HG03108 (cell line): ENCODE data around the gene TOP2A.
A peak's percentile ranks its signal among the peaks of the same experiment; 100 is the strongest.

Experiments
- ATAC-seq: cut with Tn5 transposase; IDR thresholded peaks from one replicate; pipeline ENCODE4 v1.9.1; 2021; ENCODE audit warnings: moderate library complexity; ENCODE audit not compliant: unreplicated experiment

The TOP2A gene, protein sequence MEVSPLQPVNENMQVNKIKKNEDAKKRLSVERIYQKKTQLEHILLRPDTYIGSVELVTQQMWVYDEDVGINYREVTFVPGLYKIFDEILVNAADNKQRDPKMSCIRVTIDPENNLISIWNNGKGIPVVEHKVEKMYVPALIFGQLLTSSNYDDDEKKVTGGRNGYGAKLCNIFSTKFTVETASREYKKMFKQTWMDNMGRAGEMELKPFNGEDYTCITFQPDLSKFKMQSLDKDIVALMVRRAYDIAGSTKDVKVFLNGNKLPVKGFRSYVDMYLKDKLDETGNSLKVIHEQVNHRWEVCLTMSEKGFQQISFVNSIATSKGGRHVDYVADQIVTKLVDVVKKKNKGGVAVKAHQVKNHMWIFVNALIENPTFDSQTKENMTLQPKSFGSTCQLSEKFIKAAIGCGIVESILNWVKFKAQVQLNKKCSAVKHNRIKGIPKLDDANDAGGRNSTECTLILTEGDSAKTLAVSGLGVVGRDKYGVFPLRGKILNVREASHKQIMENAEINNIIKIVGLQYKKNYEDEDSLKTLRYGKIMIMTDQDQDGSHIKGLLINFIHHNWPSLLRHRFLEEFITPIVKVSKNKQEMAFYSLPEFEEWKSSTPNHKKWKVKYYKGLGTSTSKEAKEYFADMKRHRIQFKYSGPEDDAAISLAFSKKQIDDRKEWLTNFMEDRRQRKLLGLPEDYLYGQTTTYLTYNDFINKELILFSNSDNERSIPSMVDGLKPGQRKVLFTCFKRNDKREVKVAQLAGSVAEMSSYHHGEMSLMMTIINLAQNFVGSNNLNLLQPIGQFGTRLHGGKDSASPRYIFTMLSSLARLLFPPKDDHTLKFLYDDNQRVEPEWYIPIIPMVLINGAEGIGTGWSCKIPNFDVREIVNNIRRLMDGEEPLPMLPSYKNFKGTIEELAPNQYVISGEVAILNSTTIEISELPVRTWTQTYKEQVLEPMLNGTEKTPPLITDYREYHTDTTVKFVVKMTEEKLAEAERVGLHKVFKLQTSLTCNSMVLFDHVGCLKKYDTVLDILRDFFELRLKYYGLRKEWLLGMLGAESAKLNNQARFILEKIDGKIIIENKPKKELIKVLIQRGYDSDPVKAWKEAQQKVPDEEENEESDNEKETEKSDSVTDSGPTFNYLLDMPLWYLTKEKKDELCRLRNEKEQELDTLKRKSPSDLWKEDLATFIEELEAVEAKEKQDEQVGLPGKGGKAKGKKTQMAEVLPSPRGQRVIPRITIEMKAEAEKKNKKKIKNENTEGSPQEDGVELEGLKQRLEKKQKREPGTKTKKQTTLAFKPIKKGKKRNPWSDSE (N-terminal part only)

DNA sequence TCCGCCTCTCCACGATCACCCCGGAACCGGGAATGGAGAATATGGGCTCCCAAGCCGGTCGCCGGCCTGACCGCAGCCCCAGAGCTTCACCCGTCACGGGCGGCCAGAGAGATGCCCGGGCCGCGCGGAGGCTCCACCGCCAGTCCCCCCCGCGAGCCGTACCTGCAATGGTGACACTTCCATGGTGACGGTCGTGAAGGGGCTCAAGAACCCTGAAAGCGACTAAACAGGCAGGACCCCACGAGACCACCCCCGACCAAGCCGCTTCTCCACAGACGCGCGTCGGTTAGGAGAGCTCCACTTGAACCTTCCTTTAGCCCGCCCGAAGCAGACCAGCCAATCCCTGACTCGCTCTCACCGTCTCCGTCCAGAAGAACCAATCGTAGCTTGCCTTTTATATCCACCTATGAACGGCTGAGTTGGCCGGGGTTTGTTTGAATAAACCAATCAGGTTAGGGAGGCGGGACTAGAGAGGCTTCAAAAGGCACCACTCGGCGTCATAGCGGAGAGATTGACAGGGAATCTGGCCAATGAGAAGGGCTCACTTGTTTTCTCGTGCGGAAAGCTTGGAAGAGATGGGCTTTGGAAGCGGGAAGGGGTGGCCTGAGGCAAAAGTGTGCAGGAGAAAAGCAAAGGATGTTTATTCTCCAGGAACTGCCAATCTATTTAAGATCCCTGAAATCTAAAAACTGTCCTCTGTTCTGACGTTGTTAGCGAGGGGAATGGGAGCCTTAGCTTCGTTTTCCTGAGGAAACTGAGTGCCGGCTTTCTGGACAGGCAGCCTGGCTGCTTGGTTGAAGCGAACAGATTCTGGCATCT, at the start of gene TOP2A:
Gene TOP2A (minus strand): TSS at position 288 of the 819 bp plus-strand sequence. CDS start 105 bp downstream, at position 183.
- ATAC-seq: peak; percentile 93

DNA sequence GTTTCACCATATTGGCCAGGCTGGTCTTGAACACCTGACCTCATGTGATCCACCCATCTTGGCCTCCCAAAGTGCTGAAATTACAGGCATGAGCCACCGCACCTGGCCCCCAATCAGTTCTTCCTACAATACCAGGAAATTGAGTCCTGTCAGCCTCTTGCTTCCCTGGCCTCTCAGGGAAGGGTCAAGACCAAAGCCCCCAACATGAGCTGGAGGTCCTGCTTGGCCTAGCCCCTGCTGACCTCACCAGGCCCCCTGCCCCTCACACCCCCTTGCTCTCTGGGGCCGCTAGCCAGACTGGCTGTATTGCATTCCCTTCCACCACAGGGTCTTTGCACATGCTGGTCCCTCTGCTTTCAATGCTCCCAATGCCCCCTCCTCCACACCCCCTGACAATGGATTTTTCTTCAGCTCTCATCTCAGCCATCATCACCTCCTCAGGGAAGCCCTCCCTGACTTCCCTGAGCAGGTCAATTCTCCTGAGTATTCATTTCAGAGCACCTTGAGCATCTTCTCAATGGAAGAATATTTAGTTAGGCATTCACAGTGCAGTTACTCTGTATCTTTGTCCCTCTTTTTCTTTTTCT, 49.7 kb upstream of the TOP2A start:
- no peak for ATAC-seq

DNA sequence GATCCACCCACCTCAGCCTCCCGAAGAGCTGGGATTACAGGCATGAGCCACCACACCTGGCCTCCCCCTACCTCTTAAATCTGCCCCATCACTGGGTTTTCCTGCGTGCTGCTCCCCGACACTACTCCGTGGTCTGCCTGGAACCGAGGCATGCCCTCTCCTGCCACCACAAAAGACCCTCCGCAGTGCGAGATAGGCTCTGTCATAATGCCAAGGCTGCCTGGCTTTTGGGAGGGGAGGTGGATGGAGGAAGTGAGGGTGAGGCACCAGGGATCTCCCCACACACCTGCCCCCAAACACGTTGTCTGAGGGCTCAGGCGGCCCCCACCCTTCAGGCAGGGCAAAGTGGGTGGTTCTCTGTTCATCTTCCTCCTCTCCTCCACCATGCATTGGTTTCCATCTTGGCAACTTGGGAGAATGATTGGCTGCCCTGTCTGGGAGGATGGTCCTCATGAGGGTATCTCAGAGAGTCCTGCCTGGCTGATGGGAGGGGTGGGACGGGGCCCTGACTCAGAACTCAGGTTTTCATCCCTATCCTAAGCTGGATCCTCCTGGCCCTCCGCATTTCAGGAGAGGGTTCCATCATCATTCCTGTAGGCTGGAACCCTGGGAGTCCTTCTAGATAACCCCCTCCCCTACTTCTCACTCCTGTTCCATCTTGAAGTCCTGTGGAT, 48.7 kb upstream of the TOP2A start:
- ATAC-seq: no peak

DNA sequence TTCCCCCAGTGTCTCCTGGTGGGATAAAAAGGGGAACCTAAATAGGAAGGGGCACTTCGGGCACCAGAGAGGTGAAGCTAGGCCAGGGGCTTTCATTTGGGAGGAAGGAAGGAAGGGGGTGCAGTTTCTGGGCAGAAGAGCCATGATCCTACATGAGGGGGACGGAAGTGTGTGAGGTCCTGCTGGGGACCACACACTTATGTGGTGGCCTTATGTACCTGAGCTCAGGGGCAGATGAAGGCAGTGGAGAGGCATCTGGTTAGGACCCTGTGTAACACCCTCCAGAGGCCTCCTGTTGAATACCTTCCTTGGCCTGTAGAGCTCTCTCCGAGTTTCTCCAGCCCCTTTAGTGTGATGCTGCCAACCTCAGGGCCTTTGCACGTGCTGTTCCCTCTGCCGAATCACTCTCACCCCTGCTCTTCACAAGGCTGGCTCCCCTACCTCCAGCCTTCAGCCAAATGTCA, 46.7 kb upstream of the TOP2A start:
- ATAC-seq: no peak

DNA sequence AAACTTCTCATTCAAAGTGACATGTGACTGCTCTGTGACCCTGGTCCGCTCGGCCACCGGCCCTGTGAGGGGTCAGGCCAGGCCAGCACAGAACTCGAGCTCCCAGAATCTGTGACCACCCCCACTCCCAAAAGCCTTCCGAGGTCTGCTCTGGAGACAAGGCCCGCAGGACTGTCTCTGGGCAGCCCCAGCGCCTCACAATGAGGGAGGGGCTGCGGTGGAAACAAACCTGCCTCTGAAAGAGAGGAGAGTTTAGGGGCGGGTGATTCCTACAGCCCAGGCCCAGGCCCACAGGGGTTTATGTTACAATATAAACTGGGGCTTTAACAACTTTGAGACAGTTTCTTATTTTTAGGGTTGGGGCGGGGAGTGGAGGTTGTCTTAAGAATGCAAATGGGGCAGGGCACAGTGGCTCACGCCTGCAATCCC, 45.4 kb upstream of the TOP2A start:
- no peak for ATAC-seq

DNA sequence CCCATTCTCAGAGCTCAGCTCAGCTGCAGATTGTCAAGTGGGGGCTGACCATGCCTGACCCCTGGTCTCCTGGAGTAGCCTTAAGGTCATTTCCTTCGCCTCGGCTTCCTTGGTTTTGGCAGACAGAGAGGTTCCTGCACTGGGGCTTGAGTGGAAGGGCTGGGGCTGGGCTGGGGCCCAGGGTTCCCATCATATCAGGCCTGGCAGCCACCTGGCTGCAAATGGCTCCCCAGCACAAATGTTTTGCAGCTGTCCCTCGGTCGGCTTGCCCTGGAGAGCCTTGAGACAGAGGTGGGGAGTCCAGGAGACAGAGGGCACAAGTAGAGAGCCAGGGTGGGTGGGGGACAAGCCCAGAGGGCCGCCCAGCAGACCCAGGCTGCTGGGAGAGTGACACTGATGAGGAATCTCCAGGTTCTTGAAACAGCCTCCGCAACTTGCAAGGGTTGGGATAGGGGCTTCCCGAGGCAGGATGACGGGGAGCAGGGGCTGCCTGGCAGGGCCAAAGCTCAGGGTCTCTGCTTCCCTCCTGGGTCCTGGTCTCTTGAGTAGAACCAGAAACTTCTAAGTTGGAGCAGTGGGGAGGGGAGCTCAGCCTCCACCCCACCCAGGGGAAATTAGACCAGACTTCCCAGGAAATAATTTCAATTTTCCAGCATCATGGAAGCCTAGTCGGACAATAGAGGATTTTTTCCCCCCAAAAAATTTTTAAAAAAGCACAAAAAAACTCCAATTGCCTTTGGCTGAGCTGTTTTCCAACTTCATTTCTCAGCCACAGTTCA, 44.8 kb upstream of the TOP2A start:
- no peak for ATAC-seq

DNA sequence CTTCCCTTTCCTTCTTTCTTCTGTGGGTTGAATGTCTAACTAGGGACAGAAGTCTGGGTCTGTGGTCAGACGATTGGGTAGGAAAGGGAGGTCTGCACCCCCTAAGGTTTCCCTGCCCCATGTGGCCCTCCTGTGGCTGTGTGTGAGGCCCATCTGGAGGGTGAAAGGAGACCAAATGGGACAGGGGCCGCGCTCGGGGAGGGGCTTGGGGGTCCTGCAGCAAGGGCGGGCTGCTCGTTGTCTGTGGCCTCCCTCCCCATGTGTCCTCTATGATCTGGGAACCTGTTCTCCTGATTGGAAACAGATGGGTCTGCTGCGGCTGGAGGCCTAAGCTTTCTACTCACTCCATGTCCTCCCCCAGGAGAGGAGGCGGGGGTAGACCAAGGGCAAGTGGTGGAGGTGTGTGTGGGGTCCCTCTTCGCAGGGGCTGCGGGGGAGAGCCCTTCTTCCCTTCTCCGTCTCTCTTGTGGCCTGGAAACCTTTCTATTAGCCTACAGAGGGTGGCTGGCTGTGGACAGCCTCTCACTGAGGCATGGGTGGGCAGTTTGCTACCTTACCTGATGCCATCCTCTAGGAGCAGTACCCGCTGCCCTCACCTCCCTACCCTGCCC, 44.1 kb upstream of the TOP2A start:
- no peak for ATAC-seq

DNA sequence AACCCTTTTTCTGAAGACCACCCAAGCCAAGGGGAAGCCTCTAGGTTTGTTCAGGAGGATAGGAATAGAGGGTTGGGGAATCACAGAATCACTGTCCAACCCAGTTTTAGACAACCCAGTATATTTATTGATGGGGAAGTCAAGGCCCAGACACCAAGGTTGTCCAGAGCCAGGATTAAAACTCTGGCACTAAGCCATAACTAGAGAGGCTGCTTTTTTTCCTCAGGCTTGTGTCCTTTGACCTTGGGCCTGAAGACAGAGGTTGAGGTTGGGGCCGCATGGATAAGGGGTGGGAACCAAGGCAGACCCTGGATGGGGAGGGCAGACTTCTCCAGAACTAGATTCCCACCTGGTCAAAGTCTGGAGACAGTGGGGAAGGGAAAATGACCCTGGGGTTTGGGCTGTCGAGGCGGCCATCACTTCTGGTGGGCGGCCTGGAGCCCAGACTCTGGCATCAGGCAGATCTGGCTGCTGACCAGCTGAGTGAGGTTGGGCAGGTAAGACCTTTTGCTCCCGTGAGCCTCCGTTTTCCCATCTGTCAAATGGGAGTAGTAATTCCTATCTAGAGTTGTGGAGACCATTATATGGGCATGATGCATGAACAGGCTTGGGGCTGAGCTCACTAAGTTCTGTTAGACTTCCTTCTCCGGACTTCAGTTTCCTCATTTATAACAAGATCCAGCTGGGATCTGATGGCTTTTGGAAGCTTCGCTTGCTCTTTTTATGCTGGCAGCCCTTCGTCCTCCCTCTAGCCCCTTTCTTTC, 43.5 kb upstream of the TOP2A start:
- ATAC-seq: no peak

DNA sequence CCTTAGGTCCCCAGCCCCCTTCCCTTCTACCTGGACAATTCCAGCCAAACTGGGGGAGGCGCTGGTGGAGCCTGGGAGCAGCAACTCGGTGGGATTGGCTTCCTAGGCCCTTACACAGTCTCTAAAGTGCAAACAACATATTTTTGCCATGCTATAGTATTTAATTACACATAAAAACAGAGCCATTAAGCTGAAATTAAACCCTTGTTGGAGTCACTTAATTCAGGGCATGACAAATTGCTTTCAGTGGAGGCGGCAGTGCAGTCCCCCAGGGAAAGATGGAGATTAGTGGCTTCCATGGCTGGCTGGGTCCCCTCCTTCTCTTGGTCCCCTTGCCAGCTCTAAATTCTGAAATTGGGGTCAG, 42.9 kb upstream of the TOP2A start:
- no peak for ATAC-seq

DNA sequence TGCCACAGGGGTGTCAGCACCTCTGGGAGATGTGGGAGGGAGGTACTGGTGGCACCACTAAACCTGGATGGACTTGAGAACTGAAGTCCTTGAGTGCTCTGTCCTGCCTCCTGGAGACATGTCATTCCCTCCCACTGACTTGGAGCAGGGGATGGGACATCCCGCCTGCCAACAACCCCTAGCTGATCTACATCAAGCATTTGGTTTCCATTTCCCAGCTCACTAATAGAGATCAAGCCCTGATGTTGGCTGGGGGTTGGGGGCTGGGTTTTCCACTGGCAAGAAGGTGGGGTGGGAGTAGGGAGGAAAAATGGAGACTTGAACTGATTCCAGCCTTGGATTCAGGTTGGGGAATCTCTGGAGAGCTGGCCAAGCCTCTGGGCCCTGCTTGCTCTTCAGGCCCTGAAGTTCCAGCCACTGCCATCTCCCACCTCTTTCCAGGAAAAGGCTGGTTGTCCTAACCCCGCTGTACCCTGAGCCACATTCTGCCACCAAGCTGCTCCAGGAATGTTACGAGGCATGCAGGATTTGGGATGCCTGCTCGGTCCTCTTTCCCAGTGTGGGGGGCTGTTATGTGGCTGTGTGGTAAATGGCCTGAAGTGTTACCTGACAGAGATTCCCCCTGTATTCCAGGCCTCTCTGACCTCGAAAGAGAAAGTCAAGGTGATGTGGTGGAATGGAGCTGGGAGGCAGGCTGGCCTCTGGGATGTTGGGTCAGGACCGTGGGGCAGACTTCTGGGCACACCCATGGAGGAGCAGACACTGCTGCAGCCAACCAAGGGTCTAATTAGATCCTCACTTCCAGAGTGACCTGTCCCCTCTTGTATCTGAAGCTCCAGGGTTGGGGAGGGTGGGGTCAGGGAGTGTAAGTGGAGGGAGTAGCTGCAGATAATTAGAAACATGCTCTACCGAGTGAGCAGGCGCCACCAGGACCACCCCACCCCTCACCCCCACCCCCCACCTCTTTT, 42.2 kb upstream of the TOP2A start:
- ATAC-seq: no peak

DNA sequence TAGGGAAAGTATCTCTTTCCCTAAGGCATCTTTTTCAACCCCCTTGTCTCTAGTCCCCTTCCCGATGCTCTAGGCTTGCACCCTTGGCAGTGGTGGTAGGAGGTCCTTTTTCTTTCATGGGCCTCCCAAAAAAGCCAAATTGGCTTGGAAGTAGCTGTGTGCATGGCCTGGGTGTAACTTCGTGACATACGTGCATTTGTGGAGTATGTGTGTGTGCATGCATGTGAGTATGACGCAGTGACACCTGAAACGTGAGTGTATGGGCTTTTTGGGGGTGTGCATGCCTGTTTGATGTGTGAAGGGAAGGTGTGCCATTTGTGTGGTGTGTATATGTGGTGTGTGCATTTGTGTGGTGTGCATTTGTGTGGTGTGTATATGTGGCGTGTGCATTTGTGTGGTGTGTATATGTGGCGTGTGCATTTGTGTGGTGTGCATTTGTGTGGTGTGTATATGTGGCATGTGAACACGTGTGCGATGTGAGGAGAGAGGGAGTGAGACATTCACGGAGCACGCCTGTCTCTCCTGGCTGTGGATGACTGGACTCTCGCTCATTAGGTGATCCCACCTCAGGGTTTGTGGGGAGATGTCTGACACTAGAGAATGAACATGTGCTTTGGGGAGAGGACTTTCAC, 41.3 kb upstream of the TOP2A start:
- ATAC-seq: no peak

DNA sequence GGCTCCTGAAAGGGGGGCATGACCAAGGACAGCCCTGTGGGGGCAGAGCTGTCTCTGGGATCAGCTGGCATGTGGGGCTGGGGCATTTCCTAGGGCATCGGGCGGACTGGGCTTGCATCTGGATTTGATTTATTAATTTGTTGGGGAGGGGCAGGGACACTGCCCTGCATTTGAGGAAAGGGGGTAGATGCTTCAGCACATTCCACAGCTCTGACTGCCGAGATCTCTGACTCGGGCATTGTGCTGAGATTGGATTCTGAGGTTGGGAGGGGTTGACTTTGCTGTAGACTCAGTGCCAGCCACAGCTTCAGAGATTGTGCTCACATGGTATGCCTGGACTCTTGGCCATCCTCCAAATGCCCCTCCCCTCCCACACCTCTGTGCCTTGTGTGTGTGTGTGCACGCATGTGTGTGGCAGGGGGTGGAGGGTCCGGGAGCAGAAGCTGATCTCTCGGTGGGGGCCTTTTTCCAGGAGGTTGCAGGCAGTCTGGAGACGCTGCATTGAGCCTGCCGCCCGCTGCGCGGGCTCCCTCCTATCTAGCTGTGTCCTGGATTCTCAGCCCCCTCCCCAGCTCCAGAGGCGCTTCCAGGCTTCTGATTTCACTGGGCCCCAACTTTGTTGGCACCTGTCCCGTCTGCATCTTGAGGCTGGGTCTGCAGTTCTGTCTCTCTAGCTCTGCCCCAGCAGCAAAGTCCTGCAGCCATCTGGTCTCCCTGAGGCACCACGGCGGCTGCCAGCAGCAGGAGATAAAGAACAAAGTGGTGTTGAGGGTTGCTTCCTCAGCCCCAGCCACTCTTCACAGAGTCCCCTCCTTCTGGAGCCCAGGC, 40.5 kb upstream of the TOP2A start:
- ATAC-seq: no peak

DNA sequence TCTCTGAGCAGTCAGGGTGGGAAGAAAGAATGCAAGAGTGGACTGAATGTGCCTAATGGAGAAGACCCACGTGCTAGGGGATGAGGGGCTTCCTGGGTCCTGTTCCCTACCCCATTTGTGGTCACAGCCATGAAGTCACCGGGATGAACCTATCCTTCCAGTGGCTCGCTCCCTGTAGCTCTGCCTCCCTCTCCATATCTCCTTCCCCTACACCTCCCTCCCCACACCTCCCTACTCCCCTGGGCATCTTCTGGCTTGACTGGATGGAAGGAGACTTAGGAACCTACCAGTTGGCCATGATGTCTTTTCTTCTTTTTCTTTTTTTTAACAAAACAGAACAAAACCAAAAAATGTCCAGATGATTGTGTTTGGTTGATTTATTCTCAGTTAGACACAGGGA, 39.7 kb upstream of the TOP2A start:
- no peak for ATAC-seq

DNA sequence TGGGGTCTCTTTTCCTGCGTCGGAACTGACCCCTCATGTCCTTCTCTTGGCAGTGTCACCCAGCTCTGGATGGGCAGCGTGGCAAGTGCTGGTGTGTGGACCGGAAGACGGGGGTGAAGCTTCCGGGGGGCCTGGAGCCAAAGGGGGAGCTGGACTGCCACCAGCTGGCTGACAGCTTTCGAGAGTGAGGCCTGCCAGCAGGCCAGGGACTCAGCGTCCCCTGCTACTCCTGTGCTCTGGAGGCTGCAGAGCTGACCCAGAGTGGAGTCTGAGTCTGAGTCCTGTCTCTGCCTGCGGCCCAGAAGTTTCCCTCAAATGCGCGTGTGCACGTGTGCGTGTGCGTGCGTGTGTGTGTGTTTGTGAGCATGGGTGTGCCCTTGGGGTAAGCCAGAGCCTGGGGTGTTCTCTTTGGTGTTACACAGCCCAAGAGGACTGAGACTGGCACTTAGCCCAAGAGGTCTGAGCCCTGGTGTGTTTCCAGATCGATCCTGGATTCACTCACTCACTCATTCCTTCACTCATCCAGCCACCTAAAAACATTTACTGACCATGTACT, 38.8 kb upstream of the TOP2A start:
- no peak for ATAC-seq

DNA sequence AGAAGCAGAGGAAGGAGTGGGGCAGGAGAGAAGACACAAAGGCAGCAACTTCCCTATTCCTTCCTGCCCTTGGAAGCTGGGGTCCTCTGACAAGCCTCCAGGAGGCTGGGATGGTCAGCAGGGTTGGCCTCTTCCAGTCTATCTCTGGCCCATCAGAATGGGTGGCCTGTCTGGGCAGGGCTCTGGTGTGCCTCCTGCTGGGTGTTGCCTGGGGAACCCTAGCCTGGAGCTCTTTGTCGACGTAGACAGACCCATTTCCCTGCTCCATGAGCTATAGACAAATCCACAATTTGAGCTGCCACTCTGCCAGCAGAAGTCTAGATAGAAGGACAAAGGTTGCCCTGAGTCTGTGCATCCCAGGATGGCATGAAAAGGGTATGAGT, 36.9 kb upstream of the TOP2A start:
- no peak for ATAC-seq
